GM21717 (cell line): ENCODE measurements around the gene JADE3.

Source experiments
- ATAC-seq: cut with Tn5 transposase; IDR thresholded peaks from one replicate; pipeline ENCODE4 v1.9.1; 2021; ENCODE audit warnings: mild to moderate bottlenecking, moderate library complexity; ENCODE audit not compliant: unreplicated experiment

The JADE3 gene

DNA sequence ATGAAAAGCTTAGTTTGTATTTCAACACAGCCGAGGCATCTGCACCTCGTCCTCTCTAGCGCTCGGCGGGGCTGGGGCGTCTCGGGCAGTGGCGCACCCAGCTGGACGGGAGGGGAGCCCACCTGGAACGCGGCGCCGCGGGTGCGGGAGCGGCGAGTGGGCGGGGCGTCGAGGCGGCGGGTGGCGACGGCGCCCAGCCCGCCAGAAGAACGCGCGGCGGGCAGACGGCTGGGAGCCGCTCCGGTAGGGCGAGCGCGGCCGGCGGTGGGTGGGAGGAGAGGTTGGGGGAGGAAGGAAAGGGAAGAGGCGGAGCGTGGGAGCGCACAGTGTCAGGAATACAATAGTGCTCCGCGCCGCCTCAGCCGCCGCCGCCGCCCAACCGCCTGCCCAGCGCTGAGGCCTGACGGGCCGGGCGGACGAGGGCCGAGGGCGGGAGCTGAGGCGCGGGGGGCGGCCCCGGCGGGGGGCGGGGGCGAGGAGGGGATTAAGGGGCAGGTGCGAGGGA, at the start of gene JADE3:
JADE3 (plus strand) TSS at position 324 of the 505 bp plus-strand sequence. CDS start 72,474 bp downstream, outside the sequence.
- no peak for ATAC-seq

- ATAC-seq: no peak
Observed at GRCh38 chrX:46863072-46863471, 49.1 kb upstream of the JADE3 start.

DNA sequence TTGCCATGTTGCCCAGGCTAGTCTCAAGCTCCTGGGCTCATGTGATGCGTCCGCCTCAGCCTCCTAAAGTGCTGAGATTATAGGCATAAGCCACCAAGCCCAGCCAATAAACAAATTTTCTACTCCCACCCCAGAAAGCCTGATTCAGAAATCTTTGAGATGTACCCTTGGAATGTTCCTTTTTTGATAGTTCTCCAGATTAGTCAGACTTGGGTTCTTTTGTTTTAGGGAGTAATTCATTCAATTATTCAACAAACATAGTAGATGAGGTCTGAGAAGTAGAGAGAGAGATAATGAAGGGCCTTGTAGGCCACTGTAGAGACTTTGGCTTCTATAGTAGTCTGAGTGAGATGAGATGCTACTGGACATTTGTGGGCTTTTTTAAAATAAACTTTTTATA, 47.6 kb upstream of the JADE3 start:
- no peak for ATAC-seq

- ATAC-seq: no peak
Observed at GRCh38 chrX:46865281-46865680, 46.9 kb upstream of the JADE3 start.

DNA sequence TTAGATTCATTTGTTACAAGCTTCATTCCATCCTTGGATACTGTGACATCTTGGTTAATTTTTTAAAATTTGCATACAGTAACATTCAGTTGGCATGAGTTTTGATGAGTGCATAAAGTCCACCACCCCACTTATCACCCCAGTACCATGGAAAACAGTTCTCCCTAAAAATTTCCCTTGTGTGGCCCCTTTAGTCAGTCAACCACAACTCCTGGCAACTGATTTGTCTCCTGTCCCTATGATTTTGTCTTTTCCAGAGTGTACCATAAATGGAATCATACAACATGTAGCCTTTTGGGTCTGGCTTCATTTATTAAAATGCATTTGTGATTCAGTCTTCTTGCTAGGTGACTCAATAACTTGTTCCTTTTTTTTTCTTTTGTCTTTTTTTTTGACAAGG, 45.5 kb upstream of the JADE3 start:
- ATAC-seq: no peak

- no peak for ATAC-seq
Observed at GRCh38 chrX:46873746-46874145, 38.5 kb upstream of the JADE3 start.

DNA sequence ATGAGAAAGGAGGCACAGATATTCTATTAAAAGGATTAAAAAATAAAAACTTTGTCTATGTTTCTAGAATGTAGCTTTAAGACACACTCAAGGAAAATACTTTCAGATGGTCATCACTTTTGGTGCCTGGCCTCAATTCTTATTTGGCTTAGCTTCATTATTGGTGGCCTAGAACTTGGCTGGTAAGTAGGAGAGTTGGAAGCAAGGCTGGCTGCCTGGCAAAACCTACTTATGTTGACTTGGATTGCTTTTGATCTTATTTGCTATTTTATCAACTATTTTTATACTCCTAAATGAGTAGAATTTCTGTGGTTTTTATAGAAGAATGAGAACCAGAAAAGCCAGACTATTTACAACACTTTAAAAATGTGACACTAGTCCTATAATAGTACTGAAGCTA, 35.3 kb upstream of the JADE3 start:
- ATAC-seq: no peak

- ATAC-seq: no peak
Observed at GRCh38 chrX:46882266-46882665, 30.0 kb upstream of the JADE3 start.

GRCh38 chrX:46884799-46885198, 27.4 kb upstream of the JADE3 start:
- no peak for ATAC-seq

- ATAC-seq: no peak
Observed at GRCh38 chrX:46898207-46898606, 14.0 kb upstream of the JADE3 start.

DNA sequence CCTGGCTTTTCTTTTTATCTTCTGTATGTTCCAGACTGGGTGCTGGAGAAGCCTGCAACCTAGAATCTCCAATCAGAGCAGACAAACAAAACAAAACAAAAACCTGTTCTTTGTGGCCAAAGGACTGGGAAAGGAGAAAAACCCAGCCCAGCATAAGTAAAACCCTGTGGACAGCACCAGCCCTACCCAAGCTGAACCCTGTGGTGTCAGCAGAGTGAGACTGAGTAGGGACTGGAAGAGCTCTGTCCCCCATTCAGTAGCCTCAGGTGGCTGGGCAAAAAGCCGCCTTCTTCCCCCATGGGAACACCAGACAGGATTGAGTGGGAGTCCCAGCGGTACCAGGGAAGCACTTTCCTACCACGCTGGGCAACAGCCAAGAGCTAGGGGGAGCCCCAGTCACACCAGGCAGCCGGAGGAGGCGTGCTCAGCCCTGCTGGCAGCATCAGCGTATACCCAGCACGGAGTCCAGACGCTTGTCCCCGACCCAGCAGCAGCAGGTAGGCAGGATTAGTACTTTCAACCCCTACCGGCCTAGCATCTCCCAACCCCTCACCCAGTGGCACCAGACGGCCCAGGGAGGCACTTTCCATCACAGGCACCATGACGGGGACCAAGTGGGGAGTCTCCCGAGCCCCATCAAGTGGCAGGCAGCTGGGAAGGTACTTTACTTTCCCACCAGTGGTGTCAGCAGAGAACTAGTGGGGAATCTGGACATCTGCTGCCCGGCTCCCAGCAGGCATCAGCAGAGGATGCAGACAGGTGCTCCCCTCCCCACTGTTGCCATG, 8.6 kb upstream of the JADE3 start:
- ATAC-seq: peak; percentile 95

- ATAC-seq: no peak
Observed at GRCh38 chrX:46904626-46905025, 7.6 kb upstream of the JADE3 start.

- ATAC-seq: no peak
Observed at GRCh38 chrX:46910415-46910814, 1.8 kb upstream of the JADE3 start.

DNA sequence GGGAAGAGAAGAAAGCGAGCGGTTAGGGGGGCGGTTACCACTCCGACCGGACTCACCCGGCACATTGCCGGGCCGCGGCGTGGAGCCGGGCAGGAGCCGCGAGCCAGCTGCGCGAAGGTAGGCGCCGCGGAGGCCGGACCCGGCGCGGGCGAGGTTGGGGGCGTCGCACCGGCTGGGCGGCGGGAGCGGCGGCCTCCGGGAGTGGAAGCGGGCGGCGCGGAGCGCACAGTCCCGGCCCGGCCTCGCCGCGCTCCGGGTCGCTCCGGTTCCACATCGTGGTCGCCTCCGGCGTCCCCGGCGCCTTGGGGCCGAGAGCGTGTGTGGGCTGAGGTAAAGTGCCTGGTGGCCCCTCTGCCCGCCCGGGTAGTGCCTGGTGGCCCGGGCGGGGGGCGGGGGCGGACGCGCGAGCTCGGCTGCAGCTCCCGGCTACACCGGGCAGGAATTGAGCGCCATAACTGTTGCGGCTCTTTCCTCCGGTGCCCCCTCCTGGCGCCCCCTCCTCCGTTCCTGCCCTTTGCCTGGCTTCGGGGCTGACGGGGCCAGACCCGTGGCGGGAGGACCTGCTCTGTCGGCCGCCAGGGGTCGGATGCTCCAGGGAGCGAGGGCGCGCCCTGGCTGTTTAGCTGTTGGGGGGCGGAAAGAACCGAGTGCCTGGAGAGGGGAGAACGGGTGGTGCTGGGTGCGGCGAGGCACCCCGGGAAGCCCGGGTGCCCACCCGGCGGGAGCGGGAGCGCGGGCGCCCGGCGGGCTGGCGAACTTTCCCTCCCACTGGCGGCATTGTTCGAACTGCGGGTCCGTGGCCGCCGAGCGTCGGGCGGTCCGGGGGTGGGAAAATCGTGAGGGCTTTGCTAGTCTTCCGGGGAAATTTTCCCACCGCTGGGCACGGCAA, 626 bp downstream of the JADE3 start:
- no peak for ATAC-seq

DNA sequence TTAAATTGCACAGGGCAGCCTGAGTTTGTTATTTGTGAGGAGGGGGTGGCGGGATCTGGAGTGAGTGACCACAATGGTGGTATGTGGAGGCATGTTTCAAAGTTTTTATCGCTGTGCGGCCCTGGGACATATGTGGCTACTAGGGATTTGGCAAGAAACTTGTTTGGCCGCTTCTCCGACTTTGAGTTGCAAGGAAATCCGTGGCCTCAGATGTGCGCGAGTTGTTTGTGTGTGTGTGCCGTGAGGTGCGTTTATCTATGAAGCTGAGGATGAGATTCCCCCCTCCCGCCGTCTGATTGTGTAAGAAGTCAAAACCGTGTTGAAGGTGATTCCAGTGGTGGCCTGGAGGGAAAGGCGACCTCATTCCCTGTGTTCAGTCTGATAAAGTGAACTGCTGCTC, 1.4 kb downstream of the JADE3 start:
- ATAC-seq: no peak

DNA sequence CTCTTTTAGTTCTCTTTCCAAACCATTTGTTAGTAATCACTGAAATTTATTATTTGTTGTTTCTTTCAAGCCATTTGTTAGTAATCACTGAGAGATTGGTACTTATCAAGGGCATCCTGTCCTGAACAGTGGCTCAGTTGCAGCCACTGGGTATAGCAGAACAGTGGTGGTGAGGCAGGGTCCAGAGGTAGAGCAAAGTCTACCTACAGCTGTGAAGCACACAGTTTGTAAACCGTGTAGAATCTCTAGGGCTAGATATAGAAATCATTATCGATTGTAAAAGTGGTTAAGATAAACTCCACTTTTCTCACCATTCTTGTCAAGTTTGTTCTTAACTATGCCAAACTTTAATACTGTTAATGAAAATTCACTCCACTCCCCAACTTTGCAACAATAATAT, 4.1 kb downstream of the JADE3 start:
- no peak for ATAC-seq

DNA sequence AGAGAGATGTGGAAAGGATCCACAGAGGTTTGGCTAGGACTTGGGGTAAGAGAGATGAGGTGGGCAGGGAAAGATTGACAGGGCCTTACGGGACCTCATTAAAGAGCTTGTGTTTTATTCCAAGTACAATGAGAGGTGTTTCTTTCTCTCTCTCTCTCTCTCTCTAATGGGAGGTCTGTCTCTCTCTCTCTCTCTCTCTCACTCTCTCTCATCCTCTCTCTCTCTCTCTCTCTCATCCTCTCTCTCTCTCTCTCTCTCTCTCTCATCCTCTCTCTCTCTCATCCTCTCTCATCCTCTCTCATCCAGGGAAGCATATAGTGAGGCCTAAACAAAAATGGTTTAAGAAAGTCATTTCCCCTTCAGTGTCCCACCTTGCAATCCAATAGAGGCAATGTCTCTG, 5.4 kb downstream of the JADE3 start:
- ATAC-seq: no peak

DNA sequence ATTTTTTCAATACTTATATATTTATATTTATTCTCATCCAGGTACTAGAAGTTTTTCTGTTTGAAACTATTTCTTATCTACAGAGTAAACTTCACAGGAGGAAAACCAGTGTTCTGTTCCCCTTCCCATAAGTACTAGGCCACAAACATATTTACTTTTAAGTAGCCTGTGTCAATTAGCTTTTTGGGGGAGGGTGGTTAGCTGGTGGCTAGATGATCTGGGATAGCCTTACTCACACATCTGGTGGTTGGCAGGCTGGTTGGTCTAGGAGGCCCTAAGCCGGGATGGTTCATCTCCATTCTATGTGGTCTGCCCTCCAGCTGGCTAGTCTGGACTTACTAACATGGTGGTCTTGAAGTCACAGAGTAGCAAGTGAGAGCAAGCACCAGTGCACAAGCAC, 6.2 kb downstream of the JADE3 start:
- no peak for ATAC-seq

- ATAC-seq: no peak
Observed at GRCh38 chrX:46920235-46920634, 8.0 kb downstream of the JADE3 start.

- no peak for ATAC-seq
Observed at GRCh38 chrX:46922611-46923010, 10.4 kb downstream of the JADE3 start.

DNA sequence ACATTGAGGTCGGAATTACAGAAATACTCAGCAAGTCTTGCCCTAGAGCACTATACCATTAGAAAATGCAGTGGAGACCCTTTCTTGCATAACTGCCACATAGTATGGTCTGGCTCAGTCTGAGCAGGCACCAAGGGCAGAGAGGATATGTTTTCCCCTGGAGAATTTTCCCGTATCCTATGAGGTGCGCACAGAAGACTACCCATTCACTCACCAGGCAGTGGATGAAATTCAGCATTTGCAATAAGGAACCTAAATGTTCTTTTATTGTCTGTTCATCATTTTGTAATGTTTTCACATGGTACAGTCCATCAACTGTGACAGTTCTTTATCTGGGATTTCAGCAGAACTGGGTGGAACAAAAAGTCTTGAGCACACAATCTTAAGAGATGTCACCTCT, 15.5 kb downstream of the JADE3 start:
- no peak for ATAC-seq
